CD4-positive, alpha-beta T cell treated with Interferon alpha-2 for 1 hour (primary cell): ENCODE measurements around the gene DPH2.

Experiments
- DNase-seq, 2 donors: peaks; one replicate each; pipeline ENCODE4 v3.0.0-alpha.2; 2020 to 2022

Gene DPH2

GRCh38 chr1:43970502-43970901, 692 bp downstream of the DPH2 start:
- no peak for DNase-seq

- DNase-seq = no peak
These were observed 1.1 kb downstream of the DPH2 start for GRCh38 chr1:43970911-43971310.

- DNase-seq = no peak
These were observed 1.6 kb downstream of the DPH2 start for GRCh38 chr1:43971336-43971980.

- DNase-seq = no peak
These were observed 4.2 kb downstream of the DPH2 start for GRCh38 chr1:43973981-43974442.

- DNase-seq = peak; percentile 89 to 92
These were observed 4.8 kb downstream of the DPH2 start, which contains the start of gene ATP6V0B for GRCh38 chr1:43974443-43975248. TSS of gene ATP6V0B (plus strand) at chr1:43974960. CDS start at chr1:43975041, 81 bp downstream.

GRCh38 chr1:43975249-43975961, 5.6 kb downstream of the DPH2 start:
- peak; percentile 55 to 58 for DNase-seq

- no peak for DNase-seq
These were observed 6.2 kb downstream of the DPH2 start for GRCh38 chr1:43976045-43976444.

GRCh38 chr1:43976890-43977289, 7.1 kb downstream of the DPH2 start:
- DNase-seq = no peak

GRCh38 chr1:43977376-43978263, 7.8 kb downstream of the DPH2 start:
- no peak for DNase-seq

GRCh38 chr1:43978264-43978550, 8.4 kb downstream of the DPH2 start:
- DNase-seq = no peak

- DNase-seq = peak in 1 of 2 donors; percentile 51
These were observed 8.9 kb downstream of the DPH2 start, which contains the start of gene B4GALT2 for GRCh38 chr1:43978551-43979260. TSS of gene B4GALT2 (plus strand) at chr1:43979210. CDS start at chr1:43981161, 1,951 bp downstream.

GRCh38 chr1:43979261-43979527, 9.4 kb downstream of the DPH2 start:
- no peak for DNase-seq

- peak in 1 of 2 donors; percentile 32 for DNase-seq
These were observed 9.9 kb downstream of the DPH2 start for GRCh38 chr1:43979528-43980254.

GRCh38 chr1:43980255-43981134, 10.7 kb downstream of the DPH2 start:
- no peak for DNase-seq

GRCh38 chr1:43981135-43981491, 11.3 kb downstream of the DPH2 start:
- DNase-seq = no peak

- no peak for DNase-seq
These were observed 11.8 kb downstream of the DPH2 start for GRCh38 chr1:43981636-43982035.

- no peak for DNase-seq
These were observed 12.4 kb downstream of the DPH2 start for GRCh38 chr1:43982241-43982640.

- DNase-seq = peak in 1 of 2 donors; percentile 9
These were observed 13.0 kb downstream of the DPH2 start for GRCh38 chr1:43982808-43983207.

- DNase-seq = no peak
These were observed 13.6 kb downstream of the DPH2 start for GRCh38 chr1:43983253-43983899.

- no peak for DNase-seq
These were observed 15.0 kb downstream of the DPH2 start for GRCh38 chr1:43984855-43985254.
